Measurements from ENCODE around the gene ASPA. TPM values are rescaled to one million over a fixed set of nuclear protein-coding genes. Genes with fewer than 3 reads are reported as not detected.
A peak's percentile ranks its signal among the peaks of the same experiment; 100 is the strongest.

ASPA gene
- total and polyA plus RNA-seq, 2 of the 13 experiments (the other 11 are each of a cell fraction or from before 2014, with no cell fraction given), result not detected

GRCh38 chr17:3535253-3535995 lies 59.6 kb downstream of the ASPA start (continued):
- TF ChIP-seq DBP (CRISPR knock-in tag; IDR thresholded peaks at IDR 0.05; ENCODE audit: not compliant biosample characterization) (no peak), U2AF1 (optimal IDR thresholded peaks at IDR 0.05; ENCODE audit: low read depth, low read length) (no peak), SMAD3 (CRISPR knock-in tag; IDR thresholded peaks at IDR 0.05) (no peak), ZNF160 (CRISPR knock-in tag; IDR thresholded peaks at IDR 0.05) (no peak), IRF1 (CRISPR knock-in tag; IDR thresholded peaks at IDR 0.05; ENCODE audit: low read depth) (no peak), ZBTB37 (CRISPR knock-in tag; IDR thresholded peaks at IDR 0.05) (no peak), TCF12 (IDR thresholded peaks at IDR 0.05) (no peak), TCF12 (CRISPR knock-in tag; IDR thresholded peaks at IDR 0.05) (no peak), FOSL1 (CRISPR knock-in tag; IDR thresholded peaks at IDR 0.05; ENCODE audit: borderline replicate concordance) (no peak), ZNF138 (CRISPR knock-in tag; IDR thresholded peaks at IDR 0.05; ENCODE audit: low read depth) (no peak), HNRNPLL (IDR thresholded peaks at IDR 0.05; ENCODE audit: low read depth, low read length, poor library complexity, severe bottlenecking) (no peak), ZNF570 (CRISPR knock-in tag; IDR thresholded peaks at IDR 0.05; ENCODE audit: borderline replicate concordance) (no peak), FOXA1 (IDR thresholded peaks at IDR 0.05) (no peak), FOXA1 (CRISPR knock-in tag; IDR thresholded peaks at IDR 0.05) (no peak), NBN (conservative IDR thresholded peaks at IDR 0.05) (no peak), DR1 (CRISPR knock-in tag; IDR thresholded peaks at IDR 0.05) (no peak), MIXL1 (CRISPR knock-in tag; IDR thresholded peaks at IDR 0.05) (no peak), KDM4B (CRISPR knock-in tag; IDR thresholded peaks at IDR 0.05) (no peak), ZHX2 (IDR thresholded peaks at IDR 0.05; ENCODE audit: low read depth) (no peak), ZHX2 (CRISPR knock-in tag; IDR thresholded peaks at IDR 0.05; ENCODE audit: borderline replicate concordance) (no peak), ZFY (CRISPR knock-in tag; IDR thresholded peaks at IDR 0.05) (0 out of 2 replicates have a peak, but pooled peaks have one; percentile 23), AHR (CRISPR knock-in tag; IDR thresholded peaks at IDR 0.05) (no peak), THYN1 (CRISPR knock-in tag; IDR thresholded peaks at IDR 0.05; ENCODE audit: borderline replicate concordance, low read depth) (no peak)
